GM10248 (cell line): Measurements from ENCODE around the gene PLAGL1.

Experiments
- CTCF ChIA-PET: fragments of 300-600 bp; sonication (Branson Sonifier 250); formaldehyde crosslinking; extraction: SDS; loops from one replicate; lab custom pipeline; 2021; ENCODE audit warnings: antibody characterized with exemption; lab: Yijun Ruan, JAX
- POLR2A ChIA-PET: fragments of 350-650 bp; sonication (Branson Sonifier 250); formaldehyde crosslinking; extraction: SDS; loops from one replicate; lab custom pipeline; 2020; ENCODE audit warnings: antibody characterized with exemption; lab: Yijun Ruan, JAX
- DNase-seq: peaks from one replicate; pipeline ENCODE4 v3.0.0; 2012; ENCODE audit errors: extremely low spot score
- TF ChIP-seq, protein P1 (sequence below): IDR thresholded peaks from 2 replicates; pipeline ENCODE4 v1.5.1; 2012; ENCODE audit warnings: mild to moderate bottlenecking, low read depth; ENCODE audit errors: extremely low read depth, missing control alignments, control extremely low read depth

Gene PLAGL1

DNA sequence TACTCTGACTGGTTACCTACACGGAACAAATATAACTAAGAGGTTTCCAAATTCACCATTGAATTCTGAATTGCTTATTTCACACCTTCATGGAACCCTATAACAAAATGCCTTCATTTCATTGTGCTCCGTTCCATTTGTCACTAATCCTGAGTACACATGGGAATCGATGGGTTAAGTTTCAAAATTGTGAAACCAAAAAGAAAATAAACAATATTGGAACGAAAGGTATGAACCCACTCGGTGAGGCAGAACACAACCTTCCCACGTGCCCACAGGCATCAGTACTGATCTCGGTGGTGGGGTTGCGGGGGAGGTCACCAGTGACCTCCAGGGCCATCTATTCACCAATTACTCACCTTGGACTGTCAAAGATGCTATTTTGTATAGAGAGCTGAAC is 34.0 kb downstream of the PLAGL1 start:
- TF ChIP-seq, protein P1, sequence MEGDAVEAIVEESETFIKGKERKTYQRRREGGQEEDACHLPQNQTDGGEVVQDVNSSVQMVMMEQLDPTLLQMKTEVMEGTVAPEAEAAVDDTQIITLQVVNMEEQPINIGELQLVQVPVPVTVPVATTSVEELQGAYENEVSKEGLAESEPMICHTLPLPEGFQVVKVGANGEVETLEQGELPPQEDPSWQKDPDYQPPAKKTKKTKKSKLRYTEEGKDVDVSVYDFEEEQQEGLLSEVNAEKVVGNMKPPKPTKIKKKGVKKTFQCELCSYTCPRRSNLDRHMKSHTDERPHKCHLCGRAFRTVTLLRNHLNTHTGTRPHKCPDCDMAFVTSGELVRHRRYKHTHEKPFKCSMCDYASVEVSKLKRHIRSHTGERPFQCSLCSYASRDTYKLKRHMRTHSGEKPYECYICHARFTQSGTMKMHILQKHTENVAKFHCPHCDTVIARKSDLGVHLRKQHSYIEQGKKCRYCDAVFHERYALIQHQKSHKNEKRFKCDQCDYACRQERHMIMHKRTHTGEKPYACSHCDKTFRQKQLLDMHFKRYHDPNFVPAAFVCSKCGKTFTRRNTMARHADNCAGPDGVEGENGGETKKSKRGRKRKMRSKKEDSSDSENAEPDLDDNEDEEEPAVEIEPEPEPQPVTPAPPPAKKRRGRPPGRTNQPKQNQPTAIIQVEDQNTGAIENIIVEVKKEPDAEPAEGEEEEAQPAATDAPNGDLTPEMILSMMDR: no peak
- ChIA-PET CTCF (interaction anchor here (1.0 to 1.3 kb wide), 4 partner anchors 13 to 40 kb away, joined by 3 to 4 read pairs (median 4); no protein-coding TSS in a partner anchor), POLR2A (no interaction called here)
- no peak for DNase-seq

DNA sequence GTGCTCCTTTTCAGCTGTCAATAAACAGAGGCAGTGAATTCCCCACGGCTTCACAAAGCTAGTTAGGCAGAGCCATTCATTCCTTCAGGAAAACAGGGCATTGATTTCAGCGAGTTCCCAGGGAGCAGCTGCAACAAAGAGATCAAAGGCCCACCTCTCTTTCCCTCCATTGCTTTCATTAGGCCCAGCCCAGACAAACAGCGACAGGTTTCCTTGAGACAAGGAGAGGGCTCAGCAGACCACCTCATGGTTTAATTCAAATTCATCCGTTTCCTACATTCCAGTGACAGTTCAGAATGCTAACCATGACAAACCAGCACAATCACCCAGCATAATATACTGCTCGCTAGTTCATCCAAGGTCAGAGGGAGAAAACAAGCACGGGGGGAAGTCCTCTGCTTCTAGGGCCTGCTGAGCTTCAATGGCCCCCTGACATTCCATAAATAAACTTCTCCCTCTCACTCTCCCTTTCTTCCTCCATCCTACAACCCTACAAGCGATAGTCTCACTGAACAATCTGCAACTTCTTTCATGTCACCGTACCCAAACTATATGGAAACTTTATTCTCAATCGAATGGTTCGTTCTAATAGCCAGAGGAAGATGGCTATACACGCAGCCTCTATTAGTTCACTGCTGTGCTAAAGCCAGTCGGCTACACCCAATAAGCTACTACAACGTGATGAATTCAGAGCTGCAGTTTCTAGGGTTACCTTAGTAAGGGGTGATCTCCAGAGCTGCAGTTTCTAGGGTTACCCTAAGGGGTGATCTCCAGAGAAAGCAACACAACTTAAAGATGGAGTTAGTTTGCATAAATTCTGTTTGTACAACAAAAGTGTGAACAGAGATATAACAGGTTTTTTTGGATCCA is 34.7 kb downstream of the PLAGL1 start:
- TF ChIP-seq, protein P1: no peak
- ChIA-PET CTCF (interaction anchor here (1.0 to 1.3 kb wide), 3 partner anchors 22 to 40 kb away, joined by 3 to 4 read pairs (median 4); no protein-coding TSS in a partner anchor), POLR2A (no interaction called here)
- DNase-seq: no peak

DNA sequence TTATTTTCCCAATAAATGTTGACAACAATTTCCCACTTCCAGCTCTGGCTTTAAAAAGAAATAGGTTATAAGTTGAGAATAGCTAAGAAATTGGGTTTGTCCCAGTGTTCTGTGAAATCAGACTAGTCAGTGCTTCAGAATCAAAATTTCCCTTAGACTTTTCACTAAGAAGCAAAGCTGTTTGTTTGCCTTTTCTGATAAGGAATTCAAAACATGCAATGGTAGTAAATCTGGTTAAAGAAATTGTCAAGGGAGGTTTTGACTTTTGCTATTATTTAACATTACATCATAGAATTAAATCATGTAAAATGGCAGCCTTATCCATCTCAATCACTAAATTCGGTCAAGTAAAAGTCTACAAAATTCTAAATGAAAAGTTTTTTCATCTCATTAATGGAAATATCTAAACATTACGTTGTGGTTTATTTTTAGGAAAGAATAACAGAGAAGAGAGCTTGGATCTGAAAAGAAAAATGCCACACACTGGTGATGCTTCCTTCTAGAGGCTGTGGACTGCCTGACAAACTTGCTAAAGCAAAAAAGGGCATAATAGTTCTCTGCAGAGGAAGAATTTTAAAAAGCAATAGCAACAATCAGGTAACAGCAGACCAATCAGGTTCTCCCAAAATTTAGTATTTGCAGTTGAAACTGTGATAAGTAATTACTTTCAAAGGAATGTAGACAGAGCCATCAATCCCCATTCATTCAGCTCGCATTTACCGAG is 36.4 kb downstream of the PLAGL1 start:
- CTCF ChIA-PET: interaction anchor here (0.8 to 1.5 kb wide), 4 partner anchors 10 to 22 kb away, joined by 3 to 4 read pairs (median 4); no protein-coding TSS in a partner anchor
- POLR2A ChIA-PET: no interaction called here
- TF ChIP-seq, protein P1: no peak
- DNase-seq: no peak

DNA sequence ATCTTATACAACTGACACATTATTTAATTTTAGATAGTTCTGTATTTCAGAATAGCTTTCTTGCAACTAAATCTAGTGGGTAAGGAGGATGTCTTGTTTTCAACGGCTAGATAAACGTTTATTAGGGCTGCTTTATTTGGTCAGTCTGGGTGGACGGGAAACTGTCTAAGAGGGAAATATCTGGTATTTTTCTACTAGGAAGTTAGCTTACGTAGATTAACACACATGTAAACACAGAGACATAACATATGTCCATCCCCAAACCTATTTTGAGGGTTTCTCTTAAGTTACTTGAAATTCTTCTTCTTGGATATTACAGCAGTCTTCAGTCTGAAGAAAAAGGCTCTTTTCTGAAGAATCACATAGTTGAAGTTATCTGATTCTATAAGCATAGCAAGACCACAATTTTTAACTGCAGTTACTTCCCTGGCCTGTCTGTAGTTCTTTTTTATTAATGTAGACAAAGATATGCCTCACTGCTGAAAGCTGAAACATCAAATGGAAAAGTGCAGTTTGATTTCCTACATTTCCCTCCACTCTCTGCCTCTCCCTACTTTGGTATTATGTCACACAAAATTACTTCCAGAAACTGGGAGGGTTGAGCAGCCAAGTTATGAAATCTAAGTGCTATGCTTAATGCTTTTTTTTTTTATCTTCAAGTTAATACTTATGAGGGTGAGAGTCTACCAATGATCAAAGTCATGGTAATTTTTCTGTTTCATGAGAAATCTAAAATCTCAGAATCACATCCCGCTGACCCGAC is 37.4 kb downstream of the PLAGL1 start:
- CTCF ChIA-PET: interaction anchor here (1.3 to 1.5 kb wide), 2 partner anchors 12 to 18 kb away, joined by 3 to 4 read pairs; no protein-coding TSS in a partner anchor
- TF ChIP-seq, protein P1: no peak
- POLR2A ChIA-PET: no interaction called here
- no peak for DNase-seq

DNA sequence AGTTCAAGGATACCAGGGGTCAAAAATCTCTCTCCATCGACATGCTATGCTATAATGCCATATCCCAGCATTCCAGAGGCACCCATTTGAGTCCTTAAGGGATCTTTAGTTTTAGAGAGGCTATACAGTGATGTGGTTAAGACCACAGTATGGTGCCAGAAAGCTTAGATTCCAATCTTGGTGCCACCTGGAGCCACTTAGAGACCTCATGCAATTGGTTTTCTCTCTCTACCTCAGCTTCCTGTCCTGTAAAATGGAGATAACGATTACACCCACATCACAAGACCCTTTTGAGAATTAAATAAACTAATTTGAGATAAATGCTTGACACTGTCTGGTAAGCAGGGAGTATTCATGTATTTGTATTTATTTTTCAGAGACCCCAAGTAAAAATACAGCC is 39.0 kb downstream of the PLAGL1 start:
- CTCF ChIA-PET: no interaction called here
- DNase-seq: no peak
- TF ChIP-seq, protein P1: no peak
- POLR2A ChIA-PET: no interaction called here
